ENCODE measurements around the gene SOSTDC1. TPM values are rescaled to one million over a fixed set of nuclear protein-coding genes. Genes with fewer than 3 reads are reported as not detected.
A peak's percentile ranks its signal among the peaks of the same experiment; 100 is the strongest.
"Not testable (repeated sequence)": the region's sequence is repeated elsewhere in the genome, so short reads cannot be mapped to it uniquely, and the experiment has no call there.

SOSTDC1 gene, protein sequence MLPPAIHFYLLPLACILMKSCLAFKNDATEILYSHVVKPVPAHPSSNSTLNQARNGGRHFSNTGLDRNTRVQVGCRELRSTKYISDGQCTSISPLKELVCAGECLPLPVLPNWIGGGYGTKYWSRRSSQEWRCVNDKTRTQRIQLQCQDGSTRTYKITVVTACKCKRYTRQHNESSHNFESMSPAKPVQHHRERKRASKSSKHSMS
- polyA plus RNA-seq (ENCODE audit: insufficient read length in 4 of 4), result 10 to 100 TPM; 43.8 to 63.3 (median 52.1) TPM

DNA sequence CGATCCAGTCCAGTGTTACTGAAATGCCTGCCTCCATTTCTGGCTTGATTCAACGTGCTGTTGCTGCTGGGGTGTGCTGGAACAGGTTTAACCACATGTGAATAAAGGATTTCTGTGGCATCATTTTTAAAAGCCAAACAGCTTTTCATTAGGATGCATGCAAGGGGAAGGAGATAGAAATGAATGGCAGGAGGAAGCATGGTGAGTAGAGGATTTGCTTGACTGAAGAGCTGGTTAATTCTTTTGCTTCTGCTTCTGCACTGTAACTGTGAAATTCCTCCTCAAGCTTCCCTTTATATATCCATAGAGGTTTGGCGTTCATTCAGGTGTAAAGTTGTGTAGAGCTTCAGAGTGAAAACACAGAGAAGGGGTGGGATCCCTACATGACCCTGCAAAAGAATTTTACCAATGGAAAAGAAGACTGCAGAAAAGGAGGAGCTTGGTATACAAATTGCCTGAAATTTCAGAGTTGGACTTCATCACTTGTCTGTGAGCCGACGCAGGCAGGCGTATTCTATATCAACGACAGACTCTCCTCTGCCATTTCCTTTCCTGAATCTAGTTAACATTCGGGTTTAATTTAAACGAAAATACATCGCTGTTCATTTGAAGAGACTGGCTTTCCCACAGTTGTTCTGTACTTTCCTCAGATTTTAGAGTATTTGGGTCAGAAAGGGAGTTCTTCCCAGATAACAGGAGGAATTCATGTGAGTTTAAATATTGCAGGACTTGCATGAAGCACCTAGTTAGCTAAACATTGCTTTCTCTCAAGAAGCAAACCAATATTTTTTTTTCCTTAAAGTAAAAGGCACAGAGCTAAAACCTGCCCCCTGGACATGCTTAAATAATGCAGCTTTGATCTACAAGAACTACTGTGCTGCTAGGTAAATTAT, at the start of gene SOSTDC1:
Gene SOSTDC1, minus strand, starts transcription at position 270 of the 893 bp plus-strand sequence. Its CDS starts 70 bp downstream, at position 200.
- DNase-seq (ENCODE audit: low read depth in 4 of 4, low spot score in 2 of 4), result peak; percentile 42 to 66 (median 54)

DNA sequence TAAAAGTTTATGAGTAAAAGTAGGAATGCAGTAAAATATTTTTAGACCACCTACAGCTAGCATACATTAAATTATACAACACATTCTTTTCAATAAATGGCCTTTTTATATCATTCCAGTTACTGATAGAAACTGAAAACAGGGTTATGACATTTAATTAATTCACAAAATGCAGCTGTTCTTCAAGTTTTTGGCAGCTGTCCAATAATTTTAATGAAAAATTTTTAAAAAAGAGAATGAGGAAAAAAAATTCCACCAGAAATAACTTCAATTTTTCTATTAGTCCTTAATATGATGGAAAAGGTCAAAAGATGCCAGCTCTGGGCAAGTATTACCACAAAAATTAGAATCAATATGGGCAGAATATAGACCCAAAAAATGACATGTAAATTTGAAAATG, 49.2 kb upstream of the SOSTDC1 start:
- DNase-seq (ENCODE audit: low read depth in 4 of 4, low spot score in 2 of 4), result no peak

DNA sequence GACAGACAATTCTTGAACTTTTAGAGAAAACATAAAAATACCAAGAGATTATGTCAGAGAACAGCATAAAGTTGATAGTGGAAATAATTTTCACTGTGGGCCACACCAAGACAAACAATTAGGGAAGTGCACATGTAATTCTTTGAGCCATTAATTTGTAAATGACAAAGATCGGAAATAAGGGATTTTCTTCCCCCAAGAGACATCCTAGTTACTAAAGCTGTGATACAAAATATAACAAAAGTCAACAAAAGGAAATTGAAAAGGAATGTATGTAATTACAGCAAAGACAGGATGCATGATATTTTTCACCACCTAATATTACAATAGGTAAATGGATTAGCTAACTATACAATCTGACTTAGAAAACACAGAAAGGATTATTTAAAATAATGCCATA, 48.7 kb upstream of the SOSTDC1 start:
- DNase-seq (ENCODE audit: low read depth in 4 of 4, low spot score in 2 of 4), result no peak

DNA sequence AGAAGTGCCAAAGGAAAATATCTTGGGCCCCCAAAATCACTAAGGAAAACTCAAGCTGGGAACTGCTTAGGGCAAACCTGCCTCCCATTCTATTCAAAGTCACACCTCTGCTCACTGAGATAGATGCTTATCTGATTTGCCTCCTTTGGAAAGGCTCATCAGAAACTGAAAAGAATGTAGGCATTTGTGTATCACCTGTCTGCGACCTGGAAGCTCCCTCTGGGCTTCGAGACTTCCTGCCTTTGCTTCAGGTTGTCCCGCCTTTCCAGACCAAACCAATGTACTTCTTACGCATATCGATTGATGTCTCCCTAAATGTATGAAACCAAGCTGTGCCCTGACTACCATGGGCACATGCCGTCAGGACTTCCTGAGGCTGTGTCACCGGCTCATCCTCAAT, 46.6 kb upstream of the SOSTDC1 start:
- DNase-seq (ENCODE audit: low read depth in 4 of 4, low spot score in 2 of 4), result no peak

DNA sequence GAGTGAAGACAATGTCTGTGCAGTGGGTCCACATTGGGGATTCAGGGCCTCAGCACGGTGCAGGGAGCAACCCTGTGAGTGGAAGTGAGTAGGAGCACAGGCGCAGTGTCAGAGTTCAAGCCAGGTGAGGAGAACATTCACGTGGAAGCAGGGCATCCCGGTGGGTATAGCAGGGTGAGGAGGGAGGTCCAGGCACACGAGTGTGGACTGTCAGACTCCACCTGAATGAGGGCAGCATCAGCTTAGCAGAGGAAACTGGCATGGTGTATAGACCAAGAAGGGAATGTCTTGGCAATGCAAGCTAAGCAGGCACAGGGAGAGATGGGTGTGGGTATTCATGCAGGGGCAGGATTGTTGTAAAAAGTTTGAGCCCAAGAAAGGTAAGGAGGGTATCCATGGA, 45.8 kb upstream of the SOSTDC1 start:
- DNase-seq (ENCODE audit: low read depth in 4 of 4, low spot score in 2 of 4), result no peak

DNA sequence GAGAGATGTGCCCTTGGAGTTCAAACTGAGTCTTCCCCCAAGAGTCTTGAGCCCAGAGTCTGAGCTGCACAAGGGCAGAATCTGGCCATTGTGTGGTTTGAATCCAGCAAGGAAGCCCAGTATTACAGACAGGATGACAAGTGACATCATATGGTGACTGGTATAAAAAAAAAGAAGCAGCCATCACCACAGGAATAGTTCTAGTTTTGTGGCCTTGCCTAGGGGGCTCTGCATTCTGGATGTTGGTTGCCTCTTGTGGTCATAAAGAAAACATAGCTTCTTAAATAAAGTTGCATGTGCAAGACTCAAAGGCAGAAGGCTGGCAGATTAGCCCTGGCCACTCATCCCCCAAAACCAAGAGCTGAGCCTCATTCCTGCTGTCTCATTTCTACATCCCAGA, 44.3 kb upstream of the SOSTDC1 start:
- no peak for DNase-seq (ENCODE audit: low read depth in 4 of 4, low spot score in 2 of 4)

DNA sequence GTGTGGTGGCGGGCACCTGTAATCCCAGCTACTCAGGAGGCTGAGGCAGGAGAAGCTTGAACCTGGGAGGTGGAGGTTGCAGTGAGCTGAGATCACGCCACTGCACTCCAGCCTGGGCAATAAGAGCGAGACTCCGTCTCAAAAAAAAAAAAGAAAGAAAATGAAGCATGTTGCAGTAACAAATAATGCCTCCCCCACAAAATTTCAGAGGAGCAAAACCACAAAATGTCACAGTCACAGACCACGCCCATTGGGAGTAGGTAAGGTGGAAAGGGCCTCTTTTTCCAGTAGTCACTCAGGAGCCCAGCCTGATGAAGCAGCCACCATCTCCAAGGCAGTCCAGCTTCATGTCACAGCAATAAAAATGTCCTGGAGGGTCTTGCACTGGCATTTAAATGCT, 40.9 kb upstream of the SOSTDC1 start:
- DNase-seq (ENCODE audit: low read depth in 4 of 4, low spot score in 2 of 4), result not testable (repeated sequence)

DNA sequence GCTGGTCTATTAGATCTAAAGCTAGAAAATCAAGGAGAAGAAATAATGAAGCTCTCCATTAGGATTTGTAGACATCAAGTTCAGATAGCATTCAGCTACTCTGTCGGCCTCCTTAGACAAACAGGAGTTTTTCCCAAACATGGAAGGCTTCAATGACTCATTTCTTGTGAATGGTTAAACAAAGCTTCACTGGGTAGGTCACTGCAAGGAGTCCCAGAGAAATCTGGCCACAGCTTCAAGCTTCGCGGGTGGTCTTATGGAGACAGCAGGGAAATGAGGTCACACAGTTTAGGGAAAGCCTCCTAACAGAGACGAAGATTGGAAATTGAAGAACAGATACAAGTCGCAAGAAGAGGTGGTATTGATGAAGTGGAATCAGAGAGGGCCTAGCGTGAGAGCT, 38.5 kb upstream of the SOSTDC1 start:
- no peak for DNase-seq (ENCODE audit: low read depth in 4 of 4, low spot score in 2 of 4)

DNA sequence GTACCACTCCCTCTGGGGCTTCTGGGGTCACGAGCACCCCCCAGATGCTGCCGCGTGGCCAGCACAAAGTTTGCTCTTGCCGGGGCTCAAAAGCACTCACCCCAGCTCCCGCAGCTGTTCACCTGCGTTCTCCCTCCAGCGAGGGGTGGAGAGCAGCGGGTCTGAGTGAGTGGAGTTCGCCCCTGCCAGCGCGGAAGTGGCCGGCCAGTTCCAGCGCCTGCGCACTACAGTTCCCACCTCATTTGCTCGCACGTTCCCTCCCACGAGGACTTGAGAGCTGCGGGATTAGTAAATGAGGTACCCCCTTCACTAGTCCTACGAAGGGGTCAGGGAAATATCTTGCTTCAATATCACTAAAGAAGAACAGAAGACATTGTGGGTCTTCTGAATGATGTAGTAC, 36.8 kb upstream of the SOSTDC1 start:
- no peak for DNase-seq (ENCODE audit: low read depth in 4 of 4, low spot score in 2 of 4)

DNA sequence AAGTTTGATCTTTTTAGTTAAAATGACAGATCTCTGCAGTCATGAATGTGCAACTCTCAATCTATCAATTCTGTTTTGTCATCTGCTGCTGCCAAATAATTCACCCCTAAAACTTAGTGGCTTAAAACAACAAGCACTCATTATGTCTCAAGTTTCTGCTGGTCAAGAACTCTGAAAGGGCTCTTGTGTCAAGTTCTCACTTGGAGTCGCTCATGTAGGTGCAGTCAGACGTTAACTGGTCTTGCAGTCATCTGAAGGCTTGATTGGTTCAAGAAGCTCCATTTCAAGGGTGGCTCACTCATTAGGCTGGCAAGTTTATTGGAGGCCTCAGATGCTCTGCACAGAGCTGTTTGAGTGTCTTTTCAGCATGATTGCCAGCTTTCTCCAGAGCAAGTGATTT, 32.6 kb upstream of the SOSTDC1 start:
- no peak for DNase-seq (ENCODE audit: low read depth in 4 of 4, low spot score in 2 of 4)

DNA sequence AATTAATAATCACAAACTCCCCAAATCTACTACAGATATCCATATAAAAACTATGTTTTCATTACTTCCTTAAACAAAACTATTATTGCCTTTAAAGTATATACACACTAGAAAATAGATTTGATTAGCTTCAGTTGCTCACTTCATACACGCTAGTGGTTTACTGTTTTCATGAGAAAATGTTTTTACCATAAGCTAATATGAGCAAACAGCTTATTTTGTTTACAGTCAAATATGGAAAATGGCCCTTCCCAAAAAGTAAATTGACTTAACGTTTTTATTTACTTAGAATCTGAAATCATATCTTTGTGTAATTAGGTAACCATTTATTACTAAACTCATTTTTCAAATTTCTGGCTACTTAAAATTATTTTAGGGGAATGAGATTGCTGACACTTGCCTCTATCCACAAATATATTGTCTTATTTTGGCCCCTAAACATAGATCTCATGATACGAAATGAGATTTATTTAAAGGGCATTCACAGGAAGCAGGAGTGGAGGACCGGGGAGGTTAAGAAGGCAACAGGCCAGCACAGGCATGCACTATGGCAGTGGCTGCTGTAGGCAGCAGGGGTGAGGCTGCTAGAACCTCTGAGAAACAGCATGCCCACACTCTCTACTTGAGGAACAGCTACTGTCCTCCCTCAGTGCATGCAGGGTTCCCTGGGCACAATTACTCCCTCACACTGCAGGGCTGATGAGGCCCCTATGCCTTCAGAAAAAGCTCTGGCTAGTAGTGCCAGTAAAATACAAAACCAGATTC, 29.6 kb upstream of the SOSTDC1 start:
- DNase-seq (ENCODE audit: low read depth in 4 of 4, low spot score in 2 of 4), result no peak

DNA sequence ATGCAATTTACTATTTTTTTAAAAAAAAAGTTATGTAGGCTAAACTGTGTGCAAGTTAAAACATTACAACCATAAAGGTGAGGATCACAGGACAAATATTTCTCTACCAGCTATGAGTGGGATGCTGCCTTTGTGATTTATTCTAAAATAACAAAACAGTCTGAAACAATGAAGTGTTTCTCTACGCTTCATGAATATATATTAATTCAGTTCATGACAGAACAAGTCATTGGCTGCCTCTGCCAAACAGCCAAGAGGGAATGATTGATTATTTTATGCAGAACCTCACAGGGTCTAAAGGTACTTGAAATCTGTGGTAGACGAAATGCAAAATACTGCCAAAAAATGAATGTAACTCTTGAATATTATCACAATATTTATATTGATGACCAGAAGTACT, 29.0 kb upstream of the SOSTDC1 start:
- no peak for DNase-seq (ENCODE audit: low read depth in 4 of 4, low spot score in 2 of 4)

DNA sequence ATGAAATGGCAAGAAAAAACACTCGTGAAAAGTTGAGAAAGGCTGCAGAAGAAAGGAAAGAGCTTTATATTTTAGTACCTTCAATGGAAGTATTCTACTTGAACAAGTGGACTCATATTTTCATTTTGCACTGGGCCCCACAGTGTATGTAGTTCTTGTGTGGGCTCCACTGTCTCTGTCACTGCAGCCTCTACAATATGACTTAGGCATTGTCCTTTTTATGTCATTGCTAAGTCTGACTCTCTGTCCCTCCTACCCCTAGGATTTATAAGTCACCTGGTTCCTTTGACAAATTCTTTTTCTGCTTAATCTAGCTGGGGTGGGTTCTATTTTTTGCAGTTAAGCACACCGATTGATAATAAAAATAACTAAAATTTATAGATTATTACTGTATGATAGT, 27.7 kb upstream of the SOSTDC1 start:
- DNase-seq (ENCODE audit: low read depth in 4 of 4, low spot score in 2 of 4), result no peak

DNA sequence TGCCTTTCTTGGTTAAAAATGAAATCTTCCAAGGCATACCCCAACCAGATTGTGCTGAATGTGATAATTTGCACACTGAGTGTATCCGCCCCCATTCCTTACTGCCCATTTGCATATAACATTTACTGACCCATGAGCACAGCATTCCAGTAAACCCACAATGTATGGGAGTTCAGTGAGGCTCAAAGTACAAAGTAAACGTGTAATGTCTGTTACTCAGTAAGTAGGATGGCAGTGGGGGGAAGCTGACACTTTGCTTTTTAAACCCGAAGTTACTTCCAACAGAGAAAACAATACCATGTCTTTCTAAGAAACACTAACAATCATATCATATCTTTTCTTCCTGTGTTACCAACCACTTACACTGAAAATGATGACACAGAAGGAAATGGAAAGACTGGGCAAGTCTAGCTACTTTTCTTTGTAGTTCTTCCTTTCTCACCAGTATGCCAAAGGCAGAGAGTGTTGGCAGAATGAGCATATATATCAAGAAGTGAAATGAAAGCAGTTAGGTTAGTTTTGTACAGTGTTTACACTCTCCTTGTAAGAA, 27.1 kb upstream of the SOSTDC1 start:
- peak in 1 of 4 donors; percentile 23 for DNase-seq (ENCODE audit: low read depth in 4 of 4, low spot score in 2 of 4)

DNA sequence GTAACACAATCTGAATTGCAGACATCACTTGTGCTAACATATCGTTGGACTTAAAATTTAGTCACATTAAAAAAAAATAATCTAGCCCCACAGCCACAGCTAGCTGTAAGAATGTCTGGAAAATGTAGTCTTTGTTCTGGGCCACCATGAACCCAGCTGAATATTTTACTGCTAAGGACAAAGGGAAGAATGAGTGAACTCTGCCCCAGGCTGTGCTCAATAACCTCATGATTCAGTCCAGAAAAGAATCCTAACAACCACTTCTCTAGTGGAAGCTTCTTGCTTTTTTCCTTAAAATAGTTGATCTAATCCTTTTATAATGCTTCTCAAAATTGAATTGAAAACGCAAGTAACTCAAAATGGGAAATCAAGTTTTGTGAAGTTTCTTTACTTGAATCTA, 25.6 kb upstream of the SOSTDC1 start:
- no peak for DNase-seq (ENCODE audit: low read depth in 4 of 4, low spot score in 2 of 4)

DNA sequence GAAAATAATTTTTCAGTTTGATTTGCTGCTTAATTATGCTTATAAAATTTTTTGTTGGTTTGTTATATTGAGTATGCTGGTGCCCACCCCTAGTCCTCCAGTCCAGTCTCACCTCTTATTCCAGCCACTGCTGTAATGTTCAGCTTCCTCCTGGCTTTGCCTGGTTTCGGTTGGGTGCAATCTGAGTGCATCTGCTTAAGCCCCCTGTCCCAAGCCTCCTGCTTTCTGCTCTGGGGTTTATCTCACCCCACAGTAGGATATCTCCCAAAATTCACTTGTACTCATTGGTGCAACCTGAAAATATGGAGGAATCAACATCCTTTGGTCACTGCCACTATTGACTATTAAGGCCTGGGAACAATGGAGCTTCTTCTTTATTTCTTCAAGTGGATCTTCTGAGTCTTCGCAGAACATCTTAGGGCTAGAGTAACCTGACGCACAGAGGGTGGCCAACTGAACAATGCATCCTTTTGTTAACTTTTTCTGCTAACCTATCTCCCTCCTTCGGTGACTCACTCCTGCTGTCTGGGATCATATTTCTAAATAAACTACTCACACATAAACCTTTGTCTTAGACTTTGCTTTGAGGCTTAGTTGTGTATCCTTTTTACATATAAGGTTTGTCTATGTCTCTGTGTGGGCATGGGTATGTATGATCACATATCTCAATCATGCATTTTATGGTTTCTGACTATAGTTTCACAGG, 19.1 kb upstream of the SOSTDC1 start:
- DNase-seq (ENCODE audit: low read depth in 4 of 4, low spot score in 2 of 4), result no peak

DNA sequence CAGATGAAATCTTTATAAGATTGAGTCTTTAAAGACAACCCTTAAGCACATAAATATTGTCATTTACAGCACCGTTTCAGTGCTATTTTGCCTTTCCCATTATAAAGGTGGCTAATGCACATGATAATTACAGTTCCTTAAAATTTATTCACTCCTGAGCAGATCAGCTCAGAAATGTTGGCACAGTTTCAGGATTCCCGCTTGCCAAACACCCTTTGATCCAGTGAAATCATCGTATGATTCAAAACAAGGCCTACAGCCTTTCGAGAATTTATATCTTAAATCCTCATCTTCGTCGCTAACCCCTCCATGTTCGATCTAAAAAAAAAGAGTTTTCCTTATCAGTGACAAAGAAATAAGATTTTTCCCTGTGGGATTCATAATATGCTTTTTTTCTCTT, 14.1 kb upstream of the SOSTDC1 start:
- DNase-seq (ENCODE audit: low read depth in 4 of 4, low spot score in 2 of 4), result no peak

DNA sequence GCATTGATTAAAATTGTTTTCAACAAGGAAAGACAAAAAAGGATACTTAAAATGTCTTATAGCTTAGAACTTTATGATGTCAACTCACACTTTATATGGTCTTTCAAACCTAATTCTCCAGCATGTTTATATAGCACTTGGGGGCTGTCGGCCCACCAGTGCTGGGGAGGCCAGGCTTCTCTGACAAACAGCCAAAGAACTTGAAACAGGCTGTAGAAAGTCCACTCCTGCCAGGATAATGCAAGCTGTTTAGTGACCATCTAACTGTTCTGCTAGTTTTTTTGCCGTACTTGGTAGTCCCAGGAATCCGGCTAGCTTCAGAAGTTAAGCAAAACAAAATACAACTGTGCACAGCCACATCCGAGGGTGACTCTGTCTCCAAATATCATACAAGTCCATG, 13.6 kb upstream of the SOSTDC1 start:
- no peak for DNase-seq (ENCODE audit: low read depth in 4 of 4, low spot score in 2 of 4)

DNA sequence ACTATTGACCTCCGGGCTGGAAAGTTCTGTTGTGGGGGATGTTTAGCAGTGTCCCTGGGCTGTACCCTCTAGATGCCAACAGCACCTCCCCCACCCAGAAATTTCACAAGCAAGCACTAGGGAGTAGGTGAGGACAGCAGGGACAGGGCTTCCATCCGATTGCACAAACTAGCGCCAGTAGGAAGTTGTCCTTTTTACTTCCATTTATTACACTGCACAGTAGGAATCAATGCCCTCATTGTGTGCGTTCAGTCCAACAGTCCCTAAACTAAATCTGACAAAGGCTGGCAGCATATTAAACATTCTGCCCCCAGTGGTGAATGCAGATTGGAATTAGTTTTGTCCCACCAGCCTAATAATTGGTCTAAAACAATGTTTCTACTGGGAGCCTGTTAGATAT, 6.4 kb upstream of the SOSTDC1 start:
- DNase-seq (ENCODE audit: low read depth in 4 of 4, low spot score in 2 of 4), result no peak

DNA sequence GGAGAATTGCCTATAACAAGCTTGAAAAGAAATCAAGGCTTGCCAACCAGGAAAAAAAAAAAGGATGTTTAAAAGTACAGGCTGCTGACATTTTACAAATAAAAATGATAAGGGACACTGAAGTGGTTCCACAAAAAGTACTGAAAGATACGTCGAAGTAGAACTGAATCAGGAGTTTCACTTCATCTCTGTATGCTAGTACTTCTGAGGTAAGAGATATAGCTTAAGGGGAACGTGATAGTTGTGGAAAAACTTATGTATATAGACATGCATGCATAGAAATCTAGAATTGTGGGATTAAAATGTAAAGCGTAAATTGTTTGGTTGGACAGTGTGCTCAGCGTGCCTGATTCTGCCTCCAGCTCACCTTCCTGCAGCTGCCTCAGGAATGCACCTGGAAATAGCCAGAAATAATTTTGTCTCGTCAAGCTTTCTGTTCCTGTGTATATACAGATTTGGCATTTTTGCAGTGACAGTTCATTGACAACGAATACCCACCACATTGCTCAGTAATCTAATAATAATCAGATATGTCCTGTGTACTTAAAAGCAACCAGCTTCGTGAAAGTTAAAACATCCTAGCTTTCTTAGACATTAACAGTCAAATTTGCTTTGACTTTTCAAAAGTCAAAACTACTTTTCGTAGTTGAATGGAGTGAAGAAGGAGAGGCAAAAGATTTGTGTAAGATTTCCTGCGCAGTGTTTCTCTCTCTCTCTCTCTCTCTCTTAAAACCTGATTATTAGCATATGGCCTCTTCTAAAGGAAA, 1.4 kb downstream of the SOSTDC1 start:
- DNase-seq (ENCODE audit: low read depth in 4 of 4, low spot score in 2 of 4), result no peak

All from left renal cortex interstitium (tissue), 4 donors.